HCT116 (cell line): ENCODE measurements around the gene CHST9. TPM values are rescaled to one million over a fixed set of nuclear protein-coding genes. Genes with fewer than 3 reads are reported as not detected.

ENCODE experiments used
- ATAC-seq: fragments of 200-7000 bp; cut with Tn5 transposase; 2 replicates; pipeline ENCODE4 v1.9.1; 2020; ENCODE audit warnings: mild to moderate bottlenecking, moderate library complexity
- BruUV-seq: library from RNA; stranded (reverse); fragments of 400-500 nt; replicated peaks from 2 replicates; lab custom pipeline; 2021; lab: Mats Ljungman, UMichigan
- CTCF ChIA-PET: fragments of 300-600 bp; sonication (Branson Sonifier 250); formaldehyde crosslinking; loops from one replicate; lab custom pipeline; 2021; ENCODE audit warnings: antibody characterized with exemption; lab: Charles Lee
- POLR2A ChIA-PET: fragments of 300-600, 350-600 bp; sonication (Branson Sonifier 250); formaldehyde crosslinking; loops from one replicate; lab custom pipeline; 2021; ENCODE audit warnings: antibody characterized with exemption; lab: Charles Lee
- RAD21 ChIA-PET, 2 experiments: fragments of 300-600 bp; sonication (Branson Sonifier 250); formaldehyde crosslinking; loops; one replicate each; lab custom pipeline; 2023; ENCODE audit warnings: low total read pairs in 2 of 2; ENCODE audit not compliant: uncharacterized antibody in 2 of 2, unreplicated experiment in 2 of 2, low non-redundant PET in 1 of 2; lab: Charles Lee
- DNase-seq: peaks from one replicate; pipeline ENCODE4 v3.0.0-alpha.2; 2010; ENCODE audit warnings: low read depth, low spot score
- H2AFZ ChIP-seq: fragments of 200-600 bp; shearing (Covaris generic), sonication (generic); 2 replicates; pipeline ENCODE4 v1.6.1; 2017; ENCODE audit warnings: low read depth, mixed run types, mixed read lengths, antibody characterized with exemption, low read length; ENCODE audit not compliant: poor library complexity, severe bottlenecking
- H3K27ac ChIP-seq: 2 replicates; pipeline ENCODE4 v1.5.1; 2012; ENCODE audit warnings: low read depth, low read length
- H3K27me3 ChIP-seq: fragments of 200-600 bp; sonication (generic); 2 replicates; pipeline ENCODE4 v1.6.1; 2016; ENCODE audit warnings: mixed run types, low read length, mixed read lengths; ENCODE audit not compliant: insufficient read depth
- H3K36me3 ChIP-seq, 2 experiments: fragments of 200-500 bp in 1 of 2; fragments of 200-600 bp in 1 of 2; sonication (Bioruptor generic) in 1 of 2; sonication (generic) in 1 of 2; 2 replicates each; pipeline versions ENCODE4 v1.5.1 to v1.6.1; 2014 to 2016; ENCODE audit warnings: low read length in 2 of 2, inconsistent platforms in 1 of 2, mixed read lengths in 1 of 2, mixed run types in 1 of 2; ENCODE audit not compliant: insufficient read depth in 2 of 2, control insufficient read depth in 1 of 2
- H3K4me1 ChIP-seq, 2 experiments: fragments of 200-600 bp in 1 of 2; sonication (generic) in 1 of 2; 2 replicates each; pipeline versions ENCODE4 v1.5.1 to v1.6.1; 2012 to 2017; ENCODE audit warnings: low read length in 2 of 2, inconsistent platforms in 1 of 2, mild to moderate bottlenecking in 1 of 2, mixed read lengths in 1 of 2, mixed run types in 1 of 2, moderate library complexity in 1 of 2; ENCODE audit not compliant: insufficient read depth in 2 of 2, control insufficient read depth in 1 of 2
- H3K4me2 ChIP-seq: fragments of 200-600 bp; sonication (generic); 2 replicates; pipeline ENCODE4 v1.6.1; 2017; ENCODE audit warnings: mixed run types, low read length, mixed read lengths
- H3K4me3 ChIP-seq, 2 experiments: fragments of 200-600 bp in 1 of 2; sonication (generic) in 1 of 2; replicated peaks in 1 of 2; 2 replicates each; pipeline ENCODE4 v1.5.1; 2011 to 2016; ENCODE audit warnings: low read length in 2 of 2, control low read depth in 1 of 2, low read depth in 1 of 2, mild to moderate bottlenecking in 1 of 2, mixed read lengths in 1 of 2, mixed run types in 1 of 2
- H3K79me2 ChIP-seq: fragments of 200-600 bp; sonication (generic); 2 replicates; pipeline ENCODE4 v1.6.1; 2017; ENCODE audit warnings: mild to moderate bottlenecking, mixed run types, low read length, moderate library complexity, mixed read lengths; ENCODE audit not compliant: insufficient read depth
- H3K9ac ChIP-seq: fragments of 200-600 bp; sonication (generic); 2 replicates; pipeline ENCODE4 v1.6.1; 2016; ENCODE audit warnings: low read length, mixed read lengths
- H3K9me2 ChIP-seq: fragments of 200-600 bp; sonication (generic), shearing (Covaris generic); 2 replicates; pipeline ENCODE4 v1.6.1; 2017; ENCODE audit warnings: mixed run types, mild to moderate bottlenecking, moderate library complexity; ENCODE audit not compliant: insufficient read depth
- H3K9me3 ChIP-seq, 2 experiments: fragments of 200-500 bp in 1 of 2; fragments of 200-600 bp in 1 of 2; sonication (Bioruptor generic) in 1 of 2; sonication (generic) in 1 of 2; 2 replicates each; pipeline ENCODE4 v1.6.1; 2014 to 2017; ENCODE audit warnings: low read length in 2 of 2, mixed read lengths in 2 of 2, inconsistent platforms in 1 of 2, low read depth in 1 of 2, mild to moderate bottlenecking in 1 of 2, mixed run types in 1 of 2, moderate library complexity in 1 of 2; ENCODE audit not compliant: control insufficient read depth in 1 of 2, insufficient read depth in 1 of 2
- H4K20me1 ChIP-seq: fragments of 200-600 bp; sonication (generic), shearing (Covaris generic); 2 replicates; pipeline ENCODE4 v1.6.1; 2017; ENCODE audit warnings: mixed run types, mild to moderate bottlenecking, moderate library complexity; ENCODE audit not compliant: insufficient read depth
- EZH2 ChIP-seq: fragments of 200-600 bp; sonication (generic); IDR thresholded peaks from 2 replicates; pipeline ENCODE4 v1.6.1; 2017; ENCODE audit warnings: antibody characterized with exemption, mixed run types
- FOSL1 ChIP-seq: IDR thresholded peaks from 2 replicates; pipeline ENCODE4 v1.6.1; 2012; ENCODE audit warnings: low read depth
- POLR2A ChIP-seq: IDR thresholded peaks from 2 replicates; pipeline ENCODE4 v1.7.0; 2011; ENCODE audit warnings: borderline replicate concordance; ENCODE audit not compliant: insufficient read depth, insufficient read length; ENCODE audit errors: extremely low read depth
- RAD21 ChIP-seq: IDR thresholded peaks from 2 replicates; pipeline ENCODE4 v1.6.1; 2012; ENCODE audit warnings: low read depth, mild to moderate bottlenecking
- SIN3A ChIP-seq: IDR thresholded peaks from 2 replicates; pipeline ENCODE4 v1.6.1; 2012; ENCODE audit warnings: low read depth
- SRF ChIP-seq: IDR thresholded peaks from 2 replicates; pipeline ENCODE4 v1.6.1; 2012; ENCODE audit warnings: low read depth
- YY1 ChIP-seq: IDR thresholded peaks from 2 replicates; pipeline ENCODE4 v1.6.1; 2011; ENCODE audit warnings: low read length, low read depth, moderate library complexity, mild to moderate bottlenecking; ENCODE audit not compliant: insufficient replicate concordance; ENCODE audit errors: extremely low read depth
- intact Hi-C: fragments of 100-400 bp; cut with micrococcal nuclease; formaldehyde crosslinking; loops from 2 replicates; pipeline ENCODE4 v1.10.0; 2022
- total RNA-seq: library from RNA; stranded (reverse); gene quantifications from one replicate; pipeline ENCODE4 v1.2.1, GENCODE V29; 2021; ENCODE audit not compliant: unreplicated experiment
- TF ChIP-seq, protein P1 (sequence below): IDR thresholded peaks from 2 replicates; pipeline ENCODE4 v1.6.1; 2012; ENCODE audit warnings: low read depth
- TF ChIP-seq, protein P2 (sequence below): IDR thresholded peaks from 2 replicates; pipeline ENCODE4 v1.6.1; 2011; ENCODE audit warnings: mild to moderate bottlenecking, low read length, moderate library complexity; ENCODE audit not compliant: insufficient replicate concordance; ENCODE audit errors: extremely low read depth
- TF ChIP-seq, protein P3 (sequence below): IDR thresholded peaks from 2 replicates; pipeline ENCODE4 v1.6.1; 2012

The CHST9 gene
- total RNA-seq, 1 experiment from 2014 or later, result not detected

DNA sequence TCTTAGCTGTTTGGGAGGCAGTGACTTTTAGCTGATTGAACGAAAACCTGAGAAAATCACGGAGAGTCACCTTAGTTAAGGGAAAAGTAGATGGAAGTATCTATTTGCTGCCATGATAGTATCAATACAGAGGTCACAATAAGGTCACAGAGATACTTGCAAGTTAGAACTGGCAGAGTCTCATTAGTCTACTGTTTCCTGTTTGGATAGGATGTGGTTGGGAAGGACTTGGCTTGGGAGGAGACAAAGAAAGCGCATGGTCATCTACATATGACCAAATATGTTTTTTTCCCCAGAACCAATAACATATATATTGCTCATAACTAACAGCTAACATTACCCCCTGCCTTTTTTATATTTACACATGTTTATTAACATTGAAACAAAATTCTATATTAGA is 241.2 kb downstream of the CHST9 start:
- no peaks in the 10 kb centered on the region for H4K20me1 ChIP-seq
- no peak overlapping the region for H3K4me2 ChIP-seq
- H3K9ac ChIP-seq, result no peak overlapping the region
- H3K4me1 ChIP-seq, result no peaks in the 10 kb centered on the region
- RAD21 ChIA-PET, result no interaction called here
- no peaks in the 10 kb centered on the region for H3K27me3 ChIP-seq
- H3K4me3 ChIP-seq, result no peak overlapping the region
- intact Hi-C loops, result no loop called here
- DNase-seq (no peak), ATAC-seq (no peak)
- TF ChIP-seq POLR2A (no peak), RAD21 (no peak), FOSL1 (no peak), SRF (no peak), SIN3A (no peak), YY1 (no peak), EZH2 (no peak)
- TF ChIP-seq, protein P1, sequence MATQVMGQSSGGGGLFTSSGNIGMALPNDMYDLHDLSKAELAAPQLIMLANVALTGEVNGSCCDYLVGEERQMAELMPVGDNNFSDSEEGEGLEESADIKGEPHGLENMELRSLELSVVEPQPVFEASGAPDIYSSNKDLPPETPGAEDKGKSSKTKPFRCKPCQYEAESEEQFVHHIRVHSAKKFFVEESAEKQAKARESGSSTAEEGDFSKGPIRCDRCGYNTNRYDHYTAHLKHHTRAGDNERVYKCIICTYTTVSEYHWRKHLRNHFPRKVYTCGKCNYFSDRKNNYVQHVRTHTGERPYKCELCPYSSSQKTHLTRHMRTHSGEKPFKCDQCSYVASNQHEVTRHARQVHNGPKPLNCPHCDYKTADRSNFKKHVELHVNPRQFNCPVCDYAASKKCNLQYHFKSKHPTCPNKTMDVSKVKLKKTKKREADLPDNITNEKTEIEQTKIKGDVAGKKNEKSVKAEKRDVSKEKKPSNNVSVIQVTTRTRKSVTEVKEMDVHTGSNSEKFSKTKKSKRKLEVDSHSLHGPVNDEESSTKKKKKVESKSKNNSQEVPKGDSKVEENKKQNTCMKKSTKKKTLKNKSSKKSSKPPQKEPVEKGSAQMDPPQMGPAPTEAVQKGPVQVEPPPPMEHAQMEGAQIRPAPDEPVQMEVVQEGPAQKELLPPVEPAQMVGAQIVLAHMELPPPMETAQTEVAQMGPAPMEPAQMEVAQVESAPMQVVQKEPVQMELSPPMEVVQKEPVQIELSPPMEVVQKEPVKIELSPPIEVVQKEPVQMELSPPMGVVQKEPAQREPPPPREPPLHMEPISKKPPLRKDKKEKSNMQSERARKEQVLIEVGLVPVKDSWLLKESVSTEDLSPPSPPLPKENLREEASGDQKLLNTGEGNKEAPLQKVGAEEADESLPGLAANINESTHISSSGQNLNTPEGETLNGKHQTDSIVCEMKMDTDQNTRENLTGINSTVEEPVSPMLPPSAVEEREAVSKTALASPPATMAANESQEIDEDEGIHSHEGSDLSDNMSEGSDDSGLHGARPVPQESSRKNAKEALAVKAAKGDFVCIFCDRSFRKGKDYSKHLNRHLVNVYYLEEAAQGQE, result no peak
- TF ChIP-seq, protein P2, sequence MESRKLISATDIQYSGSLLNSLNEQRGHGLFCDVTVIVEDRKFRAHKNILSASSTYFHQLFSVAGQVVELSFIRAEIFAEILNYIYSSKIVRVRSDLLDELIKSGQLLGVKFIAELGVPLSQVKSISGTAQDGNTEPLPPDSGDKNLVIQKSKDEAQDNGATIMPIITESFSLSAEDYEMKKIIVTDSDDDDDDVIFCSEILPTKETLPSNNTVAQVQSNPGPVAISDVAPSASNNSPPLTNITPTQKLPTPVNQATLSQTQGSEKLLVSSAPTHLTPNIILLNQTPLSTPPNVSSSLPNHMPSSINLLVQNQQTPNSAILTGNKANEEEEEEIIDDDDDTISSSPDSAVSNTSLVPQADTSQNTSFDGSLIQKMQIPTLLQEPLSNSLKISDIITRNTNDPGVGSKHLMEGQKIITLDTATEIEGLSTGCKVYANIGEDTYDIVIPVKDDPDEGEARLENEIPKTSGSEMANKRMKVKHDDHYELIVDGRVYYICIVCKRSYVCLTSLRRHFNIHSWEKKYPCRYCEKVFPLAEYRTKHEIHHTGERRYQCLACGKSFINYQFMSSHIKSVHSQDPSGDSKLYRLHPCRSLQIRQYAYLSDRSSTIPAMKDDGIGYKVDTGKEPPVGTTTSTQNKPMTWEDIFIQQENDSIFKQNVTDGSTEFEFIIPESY, result no peak
- TF ChIP-seq, protein P3, sequence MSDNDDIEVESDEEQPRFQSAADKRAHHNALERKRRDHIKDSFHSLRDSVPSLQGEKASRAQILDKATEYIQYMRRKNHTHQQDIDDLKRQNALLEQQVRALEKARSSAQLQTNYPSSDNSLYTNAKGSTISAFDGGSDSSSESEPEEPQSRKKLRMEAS, result no peak
- POLR2A ChIA-PET, result no interaction called here
- CTCF ChIA-PET, result no interaction called here
- no peak overlapping the region for H2AFZ ChIP-seq
- H3K79me2 ChIP-seq, result no peaks in the 10 kb centered on the region
- H3K9me3 ChIP-seq, result no peaks in the 10 kb centered on the region
- no TSS peak for BruUV-seq
- H3K27ac ChIP-seq, result no peak overlapping the region
- no peaks in the 10 kb centered on the region for H3K36me3 ChIP-seq
- no peaks in the 10 kb centered on the region for H3K9me2 ChIP-seq
